WTC11 (cell line): ENCODE results near the gene CCND3. TPM values are rescaled to one million over a fixed set of nuclear protein-coding genes. Genes with fewer than 3 reads are reported as not detected.

ENCODE experiments used
- ATAC-seq: fragments of 200-7000 bp; cut with Tn5 transposase; 2 replicates; pipeline ENCODE4 v1.10.0; 2021; ENCODE audit warnings: mild to moderate bottlenecking, moderate library complexity
- CTCF ChIA-PET: fragments of 300-600 bp; sonication (Branson Sonifier 250); formaldehyde crosslinking; loops from one replicate; lab custom pipeline; 2021; ENCODE audit warnings: antibody characterized with exemption; lab: Charles Lee
- POLR2A ChIA-PET: fragments of 350-600 bp; sonication (Branson Sonifier 250); formaldehyde crosslinking; loops from one replicate; lab custom pipeline; 2021; ENCODE audit warnings: antibody characterized with exemption; lab: Charles Lee
- DNase-seq: peaks from one replicate; pipeline ENCODE4 v3.0.0; 2021; ENCODE audit warnings: low spot score
- H3K27ac Mint-ChIP-seq: 2 replicates; pipeline ENCODE4 v1.8.0; 2021; ENCODE audit warnings: mixed read lengths
- H3K27me3 Mint-ChIP-seq: 2 replicates; pipeline ENCODE4 v1.8.0; 2021; ENCODE audit warnings: low read depth, mild to moderate bottlenecking, moderate library complexity, mixed read lengths
- H3K36me3 Mint-ChIP-seq: 2 replicates; pipeline ENCODE4 v1.8.0; 2021; ENCODE audit warnings: mixed read lengths
- H3K4me1 Mint-ChIP-seq: 2 replicates; pipeline ENCODE4 v1.8.0; 2022; ENCODE audit warnings: mixed read lengths
- H3K4me3 Mint-ChIP-seq: 2 replicates; pipeline ENCODE4 v1.8.0; 2021; ENCODE audit warnings: mild to moderate bottlenecking, moderate library complexity, mixed read lengths
- H3K9me3 Mint-ChIP-seq: 2 replicates; pipeline ENCODE4 v1.8.0; 2021; ENCODE audit warnings: mixed read lengths
- ATF3 ChIP-seq: sonication (generic); formaldehyde crosslinking; conservative IDR thresholded peaks from 2 replicates; pipeline ENCODE4 v1.8.1; 2022; ENCODE audit warnings: mild to moderate bottlenecking, missing genetic modification reagents
- E2F1 ChIP-seq: sonication (generic); formaldehyde crosslinking; IDR thresholded peaks from 2 replicates; pipeline ENCODE4 v1.8.0; 2022; ENCODE audit warnings: mild to moderate bottlenecking, missing genetic modification reagents
- E2F5 ChIP-seq: sonication (generic); formaldehyde crosslinking; IDR thresholded peaks from 2 replicates; pipeline ENCODE4 v1.8.1; 2022; ENCODE audit warnings: mild to moderate bottlenecking, moderate library complexity, missing genetic modification reagents
- EMX1 ChIP-seq: fragments of 250-450 bp; sonication (Bioruptor Pico); IDR thresholded peaks from 2 replicates; pipeline ENCODE4 v1.8.0; 2021; ENCODE audit warnings: mild to moderate bottlenecking
- FOXK1 ChIP-seq: sonication (generic); formaldehyde crosslinking; IDR thresholded peaks from 2 replicates; pipeline ENCODE4 v1.8.0; 2022; ENCODE audit warnings: mild to moderate bottlenecking, moderate library complexity, missing genetic modification reagents
- FOXP1 ChIP-seq: sonication (generic); formaldehyde crosslinking; IDR thresholded peaks from 2 replicates; pipeline ENCODE4 v1.8.0; 2022; ENCODE audit warnings: missing genetic modification reagents, mild to moderate bottlenecking, moderate library complexity, borderline replicate concordance
- FOXP4 ChIP-seq: sonication (generic); formaldehyde crosslinking; IDR thresholded peaks from 2 replicates; pipeline ENCODE4 v1.8.0; 2022; ENCODE audit warnings: mild to moderate bottlenecking, missing genetic modification reagents
- IRF1 ChIP-seq: sonication (generic); formaldehyde crosslinking; IDR thresholded peaks from 2 replicates; pipeline ENCODE4 v1.8.0; 2023; ENCODE audit warnings: missing genetic modification reagents
- MXD4 ChIP-seq: fragments of 250-450 bp; sonication (Bioruptor Pico); IDR thresholded peaks from 2 replicates; pipeline ENCODE4 v1.8.0; 2021; ENCODE audit warnings: mild to moderate bottlenecking, moderate library complexity, borderline replicate concordance
- MYBL2 ChIP-seq: sonication (generic); formaldehyde crosslinking; IDR thresholded peaks from 2 replicates; pipeline ENCODE4 v1.8.1; 2023; ENCODE audit warnings: mild to moderate bottlenecking, moderate library complexity, missing genetic modification reagents
- NFE2L1 ChIP-seq: sonication (generic); formaldehyde crosslinking; IDR thresholded peaks from 2 replicates; pipeline ENCODE4 v1.8.1; 2023; ENCODE audit warnings: missing genetic modification reagents
- NFYB ChIP-seq: sonication (generic); formaldehyde crosslinking; conservative IDR thresholded peaks from 2 replicates; pipeline ENCODE4 v1.8.0; 2022; ENCODE audit warnings: low read depth, missing genetic modification reagents
- SMAD3 ChIP-seq: sonication (generic); formaldehyde crosslinking; IDR thresholded peaks from 2 replicates; pipeline ENCODE4 v1.8.0; 2022; ENCODE audit warnings: missing genetic modification reagents, mild to moderate bottlenecking, borderline replicate concordance
- TEAD4 ChIP-seq: sonication (generic); formaldehyde crosslinking; IDR thresholded peaks from 2 replicates; pipeline ENCODE4 v1.8.0; 2022; ENCODE audit warnings: mild to moderate bottlenecking, missing genetic modification reagents
- USF1 ChIP-seq: sonication (generic); formaldehyde crosslinking; IDR thresholded peaks from 2 replicates; pipeline ENCODE4 v1.8.0; 2022; ENCODE audit warnings: mild to moderate bottlenecking, missing genetic modification reagents
- ZNF121 ChIP-seq: sonication (generic); formaldehyde crosslinking; IDR thresholded peaks from 2 replicates; pipeline ENCODE4 v1.8.0; 2023; ENCODE audit warnings: missing genetic modification reagents
- ZNF317 ChIP-seq: sonication (generic); formaldehyde crosslinking; IDR thresholded peaks from 2 replicates; pipeline ENCODE4 v1.8.1; 2023; ENCODE audit warnings: low read depth, mild to moderate bottlenecking, moderate library complexity, missing genetic modification reagents, borderline replicate concordance
- total RNA-seq: library from RNA; stranded (reverse); gene quantifications from 3 replicates; pipeline ENCODE4 v1.2.3, GENCODE V29; 2021
- TF ChIP-seq, protein P1 (sequence below): fragments of 250-450 bp; sonication (Bioruptor Pico); IDR thresholded peaks from 2 replicates; pipeline ENCODE4 v2.1.2; 2022; ENCODE audit warnings: mild to moderate bottlenecking, moderate library complexity
- TF ChIP-seq, protein P2 (sequence below): fragments of 250-450 bp; sonication (Bioruptor Pico); IDR thresholded peaks from 2 replicates; pipeline ENCODE4 v1.8.0; 2021; ENCODE audit warnings: mild to moderate bottlenecking
- TF ChIP-seq, protein P3 (sequence below): fragments of 250-450 bp; sonication (Bioruptor Pico); conservative IDR thresholded peaks from 2 replicates; pipeline ENCODE4 v1.9.0; 2021; ENCODE audit warnings: mild to moderate bottlenecking

CCND3 gene
- total RNA-seq, 1 experiment from 2014 or later: 33.6 TPM

- TF ChIP-seq, protein P1, sequence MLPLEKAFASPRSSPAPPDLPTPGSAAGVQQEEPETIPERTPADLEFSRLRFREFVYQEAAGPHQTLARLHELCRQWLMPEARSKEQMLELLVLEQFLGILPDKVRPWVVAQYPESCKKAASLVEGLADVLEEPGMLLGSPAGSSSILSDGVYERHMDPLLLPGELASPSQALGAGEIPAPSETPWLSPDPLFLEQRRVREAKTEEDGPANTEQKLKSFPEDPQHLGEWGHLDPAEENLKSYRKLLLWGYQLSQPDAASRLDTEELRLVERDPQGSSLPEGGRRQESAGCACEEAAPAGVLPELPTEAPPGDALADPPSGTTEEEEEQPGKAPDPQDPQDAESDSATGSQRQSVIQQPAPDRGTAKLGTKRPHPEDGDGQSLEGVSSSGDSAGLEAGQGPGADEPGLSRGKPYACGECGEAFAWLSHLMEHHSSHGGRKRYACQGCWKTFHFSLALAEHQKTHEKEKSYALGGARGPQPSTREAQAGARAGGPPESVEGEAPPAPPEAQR (CRISPR knock-in tag): no peak
- TF ChIP-seq TEAD4 (CRISPR knock-in tag) (no peak), ATF3 (CRISPR knock-in tag) (no peak), FOXP4 (CRISPR knock-in tag) (peak; percentile 31; the same call in 1 of the 2 replicates), FOXK1 (CRISPR knock-in tag) (no peak), E2F1 (CRISPR knock-in tag) (no peak), IRF1 (CRISPR knock-in tag) (no peak), USF1 (CRISPR knock-in tag) (no peak), FOXP1 (CRISPR knock-in tag) (no peak), EMX1 (CRISPR knock-in tag) (no peak), E2F5 (0 out of 2 replicates have a peak, but pooled peaks have one; percentile 5)
- TF ChIP-seq, all 79 proteins: peak for 4
Observed at GRCh38 chr6:41940759-41941279, 789 bp downstream of the CCND3 start (continued).

GRCh38 chr6:41939848-41940758 is 1.5 kb downstream of the CCND3 start:
- ATAC-seq: peak; percentile 3
- POLR2A ChIA-PET: interaction anchor here (0.6 to 2.0 kb wide), 6 partner anchors 19 to 153 kb away, joined by 3 to 9 read pairs (median 6); partner anchors contain the start of genes BYSL, MED20 and USP49
- TF ChIP-seq NFE2L1 (CRISPR knock-in tag) (no peak), NFYB (CRISPR knock-in tag) (no peak), USF1 (CRISPR knock-in tag) (no peak), ZNF317 (CRISPR knock-in tag) (no peak), MYBL2 (CRISPR knock-in tag) (no peak), ZNF121 (CRISPR knock-in tag) (no peak), SMAD3 (CRISPR knock-in tag) (0 out of 2 replicates have a peak, but pooled peaks have one; percentile 5), MXD4 (CRISPR knock-in tag) (no peak)
- TF ChIP-seq, protein P2, sequence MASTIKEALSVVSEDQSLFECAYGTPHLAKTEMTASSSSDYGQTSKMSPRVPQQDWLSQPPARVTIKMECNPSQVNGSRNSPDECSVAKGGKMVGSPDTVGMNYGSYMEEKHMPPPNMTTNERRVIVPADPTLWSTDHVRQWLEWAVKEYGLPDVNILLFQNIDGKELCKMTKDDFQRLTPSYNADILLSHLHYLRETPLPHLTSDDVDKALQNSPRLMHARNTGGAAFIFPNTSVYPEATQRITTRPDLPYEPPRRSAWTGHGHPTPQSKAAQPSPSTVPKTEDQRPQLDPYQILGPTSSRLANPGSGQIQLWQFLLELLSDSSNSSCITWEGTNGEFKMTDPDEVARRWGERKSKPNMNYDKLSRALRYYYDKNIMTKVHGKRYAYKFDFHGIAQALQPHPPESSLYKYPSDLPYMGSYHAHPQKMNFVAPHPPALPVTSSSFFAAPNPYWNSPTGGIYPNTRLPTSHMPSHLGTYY (CRISPR knock-in tag): no peak
- TF ChIP-seq, protein P3, sequence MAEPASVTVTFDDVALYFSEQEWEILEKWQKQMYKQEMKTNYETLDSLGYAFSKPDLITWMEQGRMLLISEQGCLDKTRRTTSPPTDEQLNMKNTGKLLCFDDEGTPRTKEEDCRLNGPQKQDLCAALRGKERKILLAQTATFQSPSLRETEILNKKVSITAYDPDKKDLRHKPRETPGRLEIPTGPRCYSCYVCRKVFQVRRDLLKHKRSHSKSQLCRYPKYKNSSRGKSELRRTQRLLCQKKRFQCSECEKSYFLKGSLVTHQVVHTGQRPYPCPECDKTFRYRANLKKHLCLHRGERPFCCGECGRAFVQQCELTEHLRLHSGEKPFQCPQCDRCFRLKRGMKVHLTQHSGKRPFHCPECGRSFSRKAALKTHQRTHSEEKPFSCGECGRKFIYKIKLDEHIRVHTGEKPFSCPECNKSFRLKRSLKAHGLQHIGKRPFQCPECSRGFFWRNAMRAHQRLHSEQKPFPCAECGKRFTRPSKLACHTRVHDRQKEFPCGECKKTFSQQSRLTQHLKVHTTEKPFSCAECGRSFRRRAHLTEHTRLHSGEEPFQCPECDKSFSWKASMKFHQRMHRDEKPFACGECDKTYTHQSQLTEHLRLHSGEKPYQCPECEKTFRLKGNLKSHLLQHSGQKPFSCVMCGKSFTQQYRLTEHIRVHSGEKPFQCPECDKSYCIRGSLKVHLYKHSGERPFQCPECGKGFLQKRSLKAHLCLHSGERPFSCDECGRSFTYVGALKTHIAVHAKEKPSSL: no peak

More at GRCh38 chr6:41939848-41940758, 1.5 kb downstream of the CCND3 start:
- Mint-ChIP-seq H3K4me3 (peak overlapping the region; percentile 92), H3K27me3 (no peaks in the 10 kb centered on the region), H3K9me3 (no peaks in the 10 kb centered on the region), H3K27ac (peak overlapping the region; percentile 55), H3K36me3 (no peaks in the 10 kb centered on the region; the same call in 1 of the 2 replicates), H3K4me1 (peaks cover 34% of the 10 kb centered on the region)
- CTCF ChIA-PET: interaction anchor here (0.9 to 8.9 kb wide), 20 partner anchors 11 to 202 kb away, joined by 3 to 112 read pairs (median 6); partner anchors contain the start of genes BYSL, C6orf132, MED20 and TAF8
- peak; percentile 50 for DNase-seq
